ENCODE measurements around the gene CFLAR.

- no peak for TF ChIP-seq CTCF (IDR thresholded peaks at IDR 0.05)
- no peak for TF ChIP-seq NFIC (IDR thresholded peaks at IDR 0.05; ENCODE audit: borderline replicate concordance)
- no peak for TF ChIP-seq SMC3 (IDR thresholded peaks at IDR 0.05; ENCODE audit: low read depth, low read length)
- no peak for TF ChIP-seq CHD2 (IDR thresholded peaks at IDR 0.05; ENCODE audit: low read length, partially characterized antibody)
- no peak; the same call in 1 of the 2 replicates for TF ChIP-seq TCF12 (IDR thresholded peaks at IDR 0.05)
- TF ChIP-seq JUND (IDR thresholded peaks at IDR 0.05), result no peak
- TF ChIP-seq RXRA (IDR thresholded peaks at IDR 0.05; ENCODE audit: borderline replicate concordance, low read depth), result no peak
- no peak for TF ChIP-seq TAF1 (IDR thresholded peaks at IDR 0.05; ENCODE audit: borderline replicate concordance, low read depth, low read length)
- TF ChIP-seq USF1 (IDR thresholded peaks at IDR 0.05; ENCODE audit: borderline replicate concordance, low read depth), result no peak
- no peak for TF ChIP-seq FOXJ3 (CRISPR knock-in tag; IDR thresholded peaks at IDR 0.05)
- 0 out of 2 replicates have a peak, but pooled peaks have one; percentile 2 for TF ChIP-seq PBX3 (IDR thresholded peaks at IDR 0.05)
- TF ChIP-seq RAD21 (IDR thresholded peaks at IDR 0.05; ENCODE audit: low read length), result no peak
- no peak for TF ChIP-seq RCOR1 (IDR thresholded peaks at IDR 0.05; ENCODE audit: low read length)
Measured at GRCh38 chr2:201128933-201129505, 13.1 kb downstream of the CFLAR start.

Measured in SK-N-SH (cell line).